SKM-1 treated with dmso at 0.1 percent for 144 hours (cell line): ENCODE measurements around the gene PUDP.
"Not testable (repeated sequence)": the region's sequence is repeated elsewhere in the genome, so short reads cannot be mapped to it uniquely, and the experiment has no call there.

Source experiments
- DNase-seq: peaks from one replicate; lab custom pipeline; 2025; ENCODE audit not compliant: unreplicated experiment; lab: John Stamatoyannopoulos, UW

Gene PUDP

DNA sequence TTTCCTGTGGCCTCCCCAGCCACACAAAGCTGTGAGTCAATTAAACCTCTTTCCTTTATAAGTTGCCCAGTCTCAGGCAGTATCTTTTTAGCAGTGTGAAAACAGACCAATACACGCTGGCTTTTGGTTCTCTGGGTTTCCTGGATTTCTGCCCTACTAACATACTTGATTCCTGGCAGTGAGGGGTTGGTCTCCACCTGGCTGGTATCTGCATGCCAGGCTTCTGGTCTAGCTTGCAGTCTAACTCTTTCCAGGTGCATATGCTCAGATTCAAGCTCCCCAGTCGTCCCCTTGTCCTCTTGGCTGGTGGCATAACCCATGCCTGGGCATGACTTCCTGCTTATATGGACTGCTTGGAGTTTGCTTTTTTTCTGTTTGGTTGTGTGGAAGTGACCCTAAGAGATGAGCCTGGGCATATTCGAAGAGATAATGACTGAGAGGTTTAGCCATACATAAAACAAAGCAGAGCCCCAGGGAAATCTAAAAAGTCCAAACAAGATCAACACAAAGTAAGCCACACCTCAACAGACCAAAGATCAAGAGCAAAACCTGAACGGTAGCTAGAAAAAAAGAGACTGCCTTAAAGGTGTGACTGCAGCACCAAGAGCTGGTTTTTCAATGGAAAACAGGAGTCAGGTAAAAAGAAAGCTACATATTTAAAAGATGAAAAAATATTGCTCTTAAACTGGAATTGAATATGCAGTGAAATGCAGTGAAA is 102.6 kb downstream of the PUDP start:
- no peak for DNase-seq

DNA sequence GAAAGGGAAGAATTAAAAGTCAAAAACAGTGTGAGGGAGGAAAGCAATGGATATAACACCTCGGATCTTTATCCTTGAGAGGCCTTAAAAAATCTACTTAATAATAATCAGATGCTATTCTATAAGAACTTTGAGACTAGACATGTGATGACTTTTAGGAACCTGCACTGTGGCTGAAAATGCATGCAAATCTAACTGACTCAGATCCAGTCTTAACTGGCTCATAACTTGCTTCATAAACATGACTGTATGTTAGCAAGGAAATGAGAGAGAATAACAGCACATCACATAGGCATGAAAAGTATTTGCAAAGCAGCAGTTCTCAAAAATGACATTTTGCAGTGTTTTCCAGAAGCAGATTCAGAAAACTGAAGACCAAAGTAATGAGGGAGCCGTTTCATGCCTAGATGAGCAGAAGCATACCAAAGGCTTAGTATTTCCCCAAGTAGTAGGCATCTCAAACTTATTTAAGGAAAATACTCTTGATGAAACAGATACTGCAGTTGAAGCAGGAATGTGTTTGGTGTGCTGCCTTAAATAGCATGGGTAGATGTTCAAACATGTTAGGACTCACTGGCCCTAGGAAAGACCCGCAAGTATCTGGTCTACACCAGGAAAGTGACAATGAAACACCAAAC is 104.0 kb downstream of the PUDP start:
- not testable (repeated sequence) for DNase-seq

DNA sequence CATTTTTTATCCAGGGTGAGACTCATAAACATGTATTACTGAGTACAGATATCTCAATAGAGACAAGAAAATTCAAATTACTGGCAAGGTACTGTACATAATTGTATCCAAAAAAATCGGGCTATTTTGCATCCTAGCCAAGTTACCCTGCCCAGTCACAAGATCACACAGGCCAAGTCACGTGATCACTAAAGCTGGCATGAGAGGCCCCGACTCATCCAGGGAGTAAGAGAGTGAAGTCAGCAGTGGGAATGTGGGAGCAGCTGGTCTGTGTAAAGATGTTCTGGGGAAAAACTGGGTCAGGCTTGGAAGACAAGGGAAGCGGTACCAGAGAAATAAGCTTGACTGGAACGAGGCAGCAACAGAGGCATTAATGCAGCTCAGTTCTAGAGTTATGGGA is 119.7 kb downstream of the PUDP start:
- DNase-seq = no peak

DNA sequence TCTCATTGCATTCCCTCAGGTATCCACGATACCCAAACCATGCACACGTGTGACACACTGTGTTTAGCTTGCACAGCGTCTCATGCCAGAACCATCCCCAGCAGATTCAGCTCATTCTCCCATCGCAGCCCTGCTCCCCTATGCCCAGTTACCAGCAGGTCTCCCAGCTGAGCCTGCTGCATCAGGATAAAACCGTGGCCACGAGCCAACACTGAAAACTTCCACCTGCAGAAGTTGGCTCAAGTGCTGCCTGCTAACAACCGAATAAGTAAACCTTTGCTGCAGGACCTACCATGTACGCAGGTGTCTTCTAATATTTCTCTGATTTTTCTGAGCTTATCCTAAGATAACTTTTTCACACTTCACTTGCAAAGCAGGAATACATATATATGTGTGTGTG is 120.9 kb downstream of the PUDP start:
- no peak for DNase-seq

DNA sequence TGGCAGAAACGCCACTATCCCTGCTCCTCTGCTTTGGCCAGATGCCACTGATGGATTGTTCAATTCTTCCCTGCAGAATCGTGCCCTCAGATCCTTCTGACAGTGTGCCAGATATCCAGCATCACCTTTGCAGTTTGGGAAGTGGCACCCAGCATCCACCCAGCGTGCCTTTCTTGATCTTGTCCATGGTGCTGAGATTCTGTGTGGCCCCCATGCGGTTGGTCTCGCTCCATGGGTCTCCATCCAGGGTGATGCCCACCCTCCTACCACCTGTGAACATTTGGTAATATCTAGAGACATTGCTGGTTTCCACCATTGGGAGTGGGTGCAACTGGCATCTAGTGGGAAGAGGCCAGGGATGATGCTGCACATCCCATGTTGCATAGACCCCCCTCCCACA is 121.6 kb downstream of the PUDP start:
- not testable (repeated sequence) for DNase-seq

DNA sequence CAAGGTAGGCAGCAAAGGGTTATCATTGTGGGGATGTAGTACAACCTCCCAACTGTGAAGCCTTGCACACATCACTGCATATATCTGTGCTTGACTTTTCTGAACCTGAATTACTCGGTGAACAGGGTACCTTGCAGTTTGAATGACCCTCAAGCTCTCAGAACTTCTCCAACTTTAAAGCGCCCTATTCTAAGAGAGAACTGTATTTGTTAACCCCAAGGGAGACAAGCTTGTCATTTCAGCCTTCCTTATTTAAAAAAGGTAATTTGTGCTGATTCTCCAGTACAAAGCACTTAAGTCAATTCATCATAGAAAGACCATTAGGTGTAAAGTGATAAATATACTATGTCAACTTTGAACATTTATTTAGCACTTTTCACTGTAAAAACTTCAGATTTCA is 122.5 kb downstream of the PUDP start:
- DNase-seq = no peak

DNA sequence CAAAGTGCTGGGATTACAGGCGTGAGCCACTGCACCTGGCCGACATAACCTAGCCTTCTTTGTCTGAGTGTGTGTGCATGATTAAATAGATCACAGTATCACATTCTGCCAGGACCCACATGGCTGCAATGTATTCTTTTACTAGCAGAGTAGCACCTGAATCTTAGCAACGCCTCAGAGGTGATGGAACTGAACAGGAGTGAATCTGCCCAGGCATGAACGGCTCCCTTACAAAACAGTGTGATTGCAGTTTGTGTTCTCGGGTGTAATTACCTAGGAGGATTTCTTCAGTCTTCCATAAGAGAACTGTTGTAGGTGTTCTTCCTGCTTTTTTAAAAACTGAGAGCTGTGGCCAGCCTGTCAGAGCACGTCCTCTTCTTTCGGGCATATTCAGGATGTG is 123.1 kb downstream of the PUDP start:
- DNase-seq = no peak

DNA sequence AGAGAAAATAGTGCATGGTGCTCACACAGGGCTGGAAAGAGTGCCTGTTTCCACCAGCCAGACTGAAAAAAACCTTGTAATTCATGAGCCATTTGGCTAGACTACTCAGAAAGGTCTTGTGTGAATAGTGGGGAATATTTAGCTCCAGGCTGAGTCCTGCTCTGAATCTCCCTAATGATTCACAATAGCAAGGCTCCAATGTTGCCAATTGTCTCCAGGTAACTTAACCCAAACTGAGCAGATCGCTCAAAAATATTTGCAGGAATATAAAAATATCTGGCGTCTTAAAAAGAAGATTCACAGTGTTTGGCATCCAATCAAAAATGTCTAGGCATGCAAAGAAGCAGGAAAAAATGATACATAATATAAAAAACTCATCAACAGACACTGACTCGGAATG is 125.0 kb downstream of the PUDP start:
- not testable (repeated sequence) for DNase-seq

DNA sequence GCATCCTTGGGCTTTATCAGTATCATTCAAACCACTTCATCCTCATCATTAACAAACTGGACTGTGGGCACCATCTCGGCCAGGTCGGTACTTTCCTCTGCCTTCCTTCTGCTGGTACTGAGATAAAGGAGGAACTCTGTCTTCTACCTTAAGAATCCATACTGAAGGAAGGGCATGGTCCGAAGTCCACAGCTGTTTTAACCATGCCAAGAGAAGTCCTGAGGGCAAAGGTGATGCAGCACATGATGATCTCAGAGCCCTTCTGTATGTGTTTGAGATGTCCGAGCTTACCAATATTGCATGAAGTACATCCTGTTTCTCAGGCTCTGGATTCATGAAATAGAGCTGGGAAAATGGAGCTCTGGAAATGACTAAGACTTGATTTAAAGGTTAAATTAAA is 126.0 kb downstream of the PUDP start:
- DNase-seq = no peak

DNA sequence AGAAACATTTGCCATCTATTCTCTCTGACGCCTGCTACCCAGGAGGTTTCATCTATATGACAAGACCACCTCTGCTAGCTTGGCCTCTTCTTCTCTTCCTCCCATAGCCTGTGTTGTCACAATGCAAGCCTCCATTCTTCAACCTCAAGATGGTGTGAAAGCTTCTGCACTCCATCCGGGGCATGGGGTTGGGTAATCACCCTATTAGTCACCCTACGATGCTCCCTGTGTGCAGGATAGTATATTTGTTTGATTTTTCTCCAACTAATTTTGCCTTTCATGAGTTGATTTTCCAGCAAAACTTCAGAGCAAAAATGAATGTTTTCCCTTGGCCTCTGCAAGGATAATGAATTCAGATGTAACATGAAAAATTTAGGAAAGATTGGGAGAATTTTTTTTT is 128.4 kb downstream of the PUDP start:
- DNase-seq = no peak

DNA sequence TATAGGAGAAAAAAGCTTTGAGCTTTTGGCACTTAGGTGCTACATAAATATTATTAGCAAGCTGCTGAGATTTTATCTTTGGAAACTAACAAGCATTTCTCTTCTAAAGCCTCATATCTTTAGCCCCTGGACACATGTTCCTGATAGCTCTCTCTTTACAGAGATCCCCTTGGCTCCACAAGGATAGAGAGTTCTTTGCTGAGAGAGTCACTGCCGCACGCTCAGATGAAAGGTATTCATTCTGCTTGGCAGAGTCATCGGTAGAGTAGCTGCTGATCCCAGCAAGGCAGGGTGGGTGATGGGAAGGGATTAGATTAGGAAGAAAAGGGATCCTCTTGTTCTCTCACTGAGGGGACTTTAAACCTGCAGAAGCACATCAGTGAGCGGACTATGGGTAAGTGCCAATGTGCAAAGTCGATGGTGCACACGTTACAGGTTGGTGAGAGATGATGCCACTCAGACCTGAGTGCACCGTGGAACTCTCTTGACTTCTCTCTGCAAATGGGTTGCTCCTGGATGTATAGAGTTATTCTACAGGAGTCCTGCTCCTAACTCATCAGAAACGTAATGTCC is 135.6 kb downstream of the PUDP start:
- not testable (repeated sequence) for DNase-seq

DNA sequence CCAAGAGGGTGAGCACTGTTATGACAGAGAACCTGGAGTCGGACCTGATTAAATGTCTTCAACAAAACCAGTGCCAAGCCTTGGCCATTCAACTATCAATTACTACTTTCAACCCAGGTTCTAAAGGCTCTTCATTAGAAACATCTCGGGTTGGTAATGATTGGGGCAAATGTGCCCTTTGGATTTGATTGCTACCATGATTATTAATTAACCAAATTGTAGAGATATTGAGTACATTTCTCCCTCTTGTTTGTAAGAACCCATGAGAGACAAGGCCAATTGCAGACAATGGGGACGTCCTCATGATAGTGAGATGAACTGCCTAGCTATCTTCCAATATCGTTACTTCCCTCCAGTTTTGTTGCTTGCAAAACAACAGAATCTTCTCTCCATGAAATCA is 137.1 kb downstream of the PUDP start:
- not testable (repeated sequence) for DNase-seq

DNA sequence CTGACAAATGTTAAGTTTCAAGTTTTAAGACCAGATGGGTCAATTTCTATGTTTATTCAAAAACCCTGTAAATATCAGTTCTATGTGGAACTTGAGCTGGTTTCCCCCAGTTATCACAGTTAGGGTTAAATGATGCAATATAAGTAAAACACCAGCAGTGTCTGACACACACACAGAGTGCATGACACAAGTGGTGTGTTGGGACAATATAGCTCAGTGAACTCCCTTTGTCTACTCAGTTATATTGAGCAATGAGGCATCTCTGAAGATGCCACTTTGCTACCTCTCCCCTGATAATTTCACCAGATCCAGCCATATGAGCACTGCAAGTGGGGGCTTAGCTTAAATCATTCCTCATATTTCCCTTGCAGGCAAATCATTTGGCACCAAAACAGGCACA is 140.6 kb downstream of the PUDP start:
- not testable (repeated sequence) for DNase-seq
